NCI-H146 (cell line): ENCODE results near the gene FAM24B.
A peak's percentile ranks its signal among the peaks of the same experiment; 100 is the strongest.
"Not testable (repeated sequence)": the region's sequence is repeated elsewhere in the genome, so short reads cannot be mapped to it uniquely, and the experiment has no call there.

Source experiments
- DNase-seq: peaks from one replicate; lab custom pipeline; 2025; lab: John Stamatoyannopoulos, UW

FAM24B gene, protein sequence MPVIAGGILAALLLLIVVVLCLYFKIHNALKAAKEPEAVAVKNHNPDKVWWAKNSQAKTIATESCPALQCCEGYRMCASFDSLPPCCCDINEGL

DNA sequence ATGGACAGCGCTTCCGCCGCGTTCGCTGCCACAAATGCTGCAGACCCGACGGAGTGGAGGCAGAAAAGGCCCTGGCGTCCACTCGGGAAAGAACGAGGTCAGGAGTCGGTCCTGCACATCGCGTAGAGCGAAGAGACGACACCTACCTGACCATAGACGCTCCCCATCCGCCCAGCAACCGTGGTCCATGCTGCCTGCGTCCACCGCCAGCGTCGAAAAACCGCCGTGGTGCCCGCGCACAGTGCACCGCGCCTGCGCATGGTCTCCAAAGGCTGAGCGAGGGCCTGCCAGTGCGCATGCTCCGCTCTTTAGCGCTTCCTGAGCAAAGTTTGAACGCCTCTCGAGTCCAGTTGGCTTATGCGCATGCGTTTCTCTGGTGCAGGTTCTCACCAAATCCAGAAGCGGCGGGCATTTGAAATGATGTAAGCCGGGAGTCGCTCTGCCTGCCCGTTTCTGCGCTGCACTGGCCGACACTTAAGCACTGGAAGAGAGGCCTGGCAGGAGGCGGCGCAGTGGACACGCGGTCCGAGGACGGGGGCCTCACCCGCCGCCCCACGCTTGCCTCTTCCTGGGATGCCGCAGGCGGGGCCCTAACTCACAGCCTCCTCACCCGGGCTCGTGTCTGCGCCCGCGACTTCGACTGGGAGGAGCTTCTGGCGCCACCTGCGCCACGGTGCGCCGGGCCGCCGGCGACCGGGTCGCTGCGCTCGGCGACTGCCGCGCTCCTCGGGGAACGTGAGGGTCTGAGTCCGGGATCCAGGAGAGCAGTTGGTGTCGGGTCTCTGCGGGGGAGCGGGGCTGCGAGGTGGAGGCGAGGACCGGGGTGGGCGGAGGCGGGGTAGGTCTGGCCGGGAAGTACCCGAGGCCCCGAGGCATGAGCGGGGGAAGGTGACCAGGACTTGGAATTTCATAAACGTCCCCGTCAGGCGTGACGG lies at the start of gene FAM24B:
FAM24B (minus strand) TSS at position 243 of the 935 bp plus-strand sequence. CDS start 29,066 bp downstream, outside the sequence.
- DNase-seq, result peak; percentile 98

DNA sequence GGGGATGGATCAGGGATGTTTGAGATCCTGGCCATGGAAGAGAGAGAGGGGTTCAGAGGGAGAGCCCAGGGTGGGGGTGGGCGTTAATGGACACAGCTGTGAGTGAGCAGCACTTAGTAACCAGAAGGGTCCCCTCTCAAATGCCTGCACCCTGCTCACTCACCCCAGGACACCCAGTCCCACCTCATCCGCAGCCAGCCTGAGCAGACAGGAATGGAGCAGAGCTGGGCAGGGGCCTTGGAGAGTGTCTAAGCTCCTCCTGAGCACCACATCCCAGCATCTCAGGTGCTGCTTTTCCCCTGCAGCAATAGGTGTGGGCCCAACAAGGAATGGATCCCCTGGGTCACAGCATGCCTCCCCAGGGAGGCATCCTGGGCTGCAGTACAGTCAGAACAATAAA lies 36.3 kb upstream of the FAM24B start:
- DNase-seq, result no peak

DNA sequence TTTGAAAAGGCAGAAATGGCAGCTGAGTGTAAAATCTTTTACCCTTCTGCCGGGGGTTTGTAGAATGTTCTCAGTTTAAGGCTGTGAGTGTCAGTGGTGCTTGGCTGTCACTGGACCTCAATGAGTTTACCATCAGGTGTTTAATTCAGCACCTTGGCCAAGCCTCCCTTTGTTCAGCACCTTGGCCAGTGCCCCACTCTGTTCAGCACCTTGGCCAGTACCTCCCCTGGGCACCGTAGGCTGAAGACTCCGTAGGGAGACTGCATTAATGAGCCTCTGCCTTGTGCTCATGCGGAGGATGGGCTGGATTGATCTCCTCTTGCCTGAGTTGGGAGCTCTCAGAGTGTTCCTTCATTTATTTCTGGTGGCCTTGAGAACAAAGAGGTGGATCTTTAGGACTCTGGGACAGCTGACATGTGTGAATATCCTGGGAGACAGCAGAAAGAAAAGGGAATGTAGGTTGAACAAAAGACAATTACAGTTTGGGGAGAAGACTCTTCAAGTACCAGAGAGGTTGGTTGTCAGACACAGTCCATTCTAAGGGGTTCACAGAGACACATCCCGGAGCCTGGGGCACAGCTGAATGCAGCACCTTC lies 32.6 kb upstream of the FAM24B start:
- no peak for DNase-seq

DNA sequence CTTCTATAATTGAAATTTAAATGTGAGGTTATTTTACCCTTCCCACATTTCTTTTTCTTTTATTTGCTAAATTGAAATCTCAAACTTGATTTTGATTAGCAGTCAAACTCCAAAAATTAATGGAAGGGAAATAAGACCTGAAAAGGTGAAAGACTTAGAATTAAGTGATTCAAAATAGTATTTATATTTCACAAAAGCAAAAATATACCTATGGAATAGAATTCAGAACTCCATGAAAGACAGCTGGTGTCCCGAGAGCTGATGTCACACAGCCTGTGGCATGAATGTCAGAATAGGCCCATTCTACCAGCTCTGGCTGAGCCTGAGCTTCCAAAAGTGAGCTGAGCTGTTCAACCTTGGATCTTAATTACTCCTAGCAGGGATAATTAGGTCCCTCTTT lies 30.9 kb upstream of the FAM24B start, which contains the start of gene FAM24A:
FAM24A (plus strand) TSS at position 301 of the 400 bp plus-strand sequence. CDS start 1,025 bp downstream, outside the sequence.
- no peak for DNase-seq

DNA sequence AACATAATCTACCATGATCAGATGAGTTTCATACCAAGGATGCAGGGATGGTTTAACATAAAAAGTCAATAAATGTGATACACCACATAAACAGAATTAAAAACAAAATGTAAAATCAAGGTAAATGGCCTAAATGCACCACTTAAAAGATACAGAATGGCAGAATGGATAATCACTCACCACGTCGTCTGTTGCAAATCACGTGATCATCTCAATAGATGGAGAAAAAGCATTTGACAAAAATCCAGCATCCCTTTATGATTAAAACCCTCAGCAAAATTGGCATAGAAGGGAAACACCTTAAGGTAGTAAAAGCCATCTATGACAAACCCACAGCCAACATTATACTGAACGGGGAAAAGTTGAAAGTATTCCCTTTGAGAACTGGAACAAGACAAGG lies 24.5 kb upstream of the FAM24B start:
- DNase-seq, result not testable (repeated sequence)

DNA sequence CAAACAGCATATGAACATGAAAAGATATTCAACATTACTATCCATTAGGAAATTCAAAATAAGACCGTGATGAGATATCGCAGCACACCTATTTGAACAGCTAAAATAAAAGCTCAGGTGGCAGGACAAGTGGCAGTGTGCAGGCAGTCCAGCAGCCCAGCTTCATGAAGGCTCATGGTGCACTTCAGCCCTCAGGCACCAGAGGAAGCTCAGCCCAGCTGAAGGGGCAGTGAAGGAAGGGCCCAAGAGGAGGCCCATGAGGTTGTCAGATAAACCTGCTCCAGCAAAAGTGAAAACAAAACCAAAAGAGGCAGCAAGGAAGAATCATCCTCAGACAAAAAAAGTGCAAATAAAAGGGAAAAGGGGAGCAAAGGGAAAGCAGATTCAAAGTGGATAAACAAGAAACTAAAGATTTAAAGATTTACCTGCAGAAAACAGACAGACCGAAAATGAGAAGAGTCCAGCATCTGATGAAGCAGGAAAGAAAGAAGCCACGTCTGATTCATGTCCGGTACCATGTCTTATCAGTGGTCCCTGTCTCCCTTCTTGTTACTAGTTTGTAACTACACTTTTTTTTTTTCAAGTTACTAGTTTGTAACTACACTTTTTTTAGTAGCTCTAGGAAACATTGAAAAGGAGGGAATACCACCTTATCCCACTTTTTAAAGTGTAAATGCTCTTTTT lies 15.0 kb upstream of the FAM24B start:
- DNase-seq, result no peak

DNA sequence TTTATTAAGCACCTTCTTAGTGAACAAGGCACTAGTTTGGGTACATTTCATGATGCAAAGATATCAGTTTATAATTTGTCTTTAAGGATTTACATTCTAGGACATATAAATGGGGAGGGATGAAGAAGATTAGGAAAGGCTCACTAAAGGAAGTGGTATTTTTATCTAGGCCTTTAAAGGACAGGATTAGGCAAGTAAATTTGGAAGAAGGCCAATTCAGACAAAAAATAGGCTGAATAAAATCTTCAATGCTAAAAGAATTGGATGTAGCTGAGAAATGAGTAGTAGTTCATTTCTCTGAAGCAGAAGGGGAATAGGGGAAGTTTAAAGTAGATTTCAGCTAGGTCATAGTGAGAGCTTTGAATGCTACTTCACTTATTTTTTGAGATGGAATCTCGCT lies 4.8 kb upstream of the FAM24B start:
- no peak for DNase-seq

DNA sequence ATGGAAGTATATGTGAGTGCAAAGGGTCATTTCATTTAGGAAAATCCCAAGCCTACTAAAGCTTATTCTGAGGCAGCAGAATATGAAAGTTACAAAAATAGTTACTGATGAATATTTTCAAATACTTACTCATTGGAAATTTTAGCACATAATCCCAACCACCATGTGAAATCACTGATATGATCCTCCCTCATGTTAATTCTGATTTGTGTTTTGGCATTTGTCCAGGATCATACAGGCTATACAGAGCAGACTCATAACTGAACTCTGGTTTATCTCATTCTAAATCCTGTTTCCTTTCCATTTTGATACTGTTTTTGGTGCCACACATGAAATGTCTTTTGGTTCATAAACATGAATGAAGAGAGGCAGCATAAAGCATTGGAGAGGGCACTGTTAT lies 3.4 kb upstream of the FAM24B start:
- no peak for DNase-seq

DNA sequence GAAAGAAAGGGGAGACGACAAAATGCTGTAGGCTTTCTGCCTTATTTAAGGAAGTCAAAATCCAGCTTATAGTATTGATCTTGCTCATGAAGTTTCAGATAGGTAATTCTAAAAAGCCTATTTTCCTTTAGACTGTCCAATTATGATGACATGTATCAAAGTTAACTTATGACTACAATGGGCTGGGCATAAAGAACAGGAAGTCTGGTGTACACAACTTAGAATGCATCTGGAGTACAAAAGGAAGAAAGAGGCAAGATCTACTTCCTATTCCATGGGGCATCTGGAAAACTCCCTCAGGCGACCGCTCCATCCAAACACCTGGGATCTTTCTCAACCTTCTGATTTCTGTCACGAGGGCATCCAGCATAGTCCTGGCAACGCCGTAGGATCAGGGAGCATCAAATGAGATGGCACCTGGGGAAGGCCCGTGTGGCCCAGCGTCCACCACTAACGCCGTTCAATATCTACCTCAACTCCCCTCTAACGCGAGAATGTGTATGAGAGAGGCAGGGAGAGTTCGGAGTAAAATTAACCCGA lies 512 bp downstream of the FAM24B start:
- peak; percentile 78 for DNase-seq

DNA sequence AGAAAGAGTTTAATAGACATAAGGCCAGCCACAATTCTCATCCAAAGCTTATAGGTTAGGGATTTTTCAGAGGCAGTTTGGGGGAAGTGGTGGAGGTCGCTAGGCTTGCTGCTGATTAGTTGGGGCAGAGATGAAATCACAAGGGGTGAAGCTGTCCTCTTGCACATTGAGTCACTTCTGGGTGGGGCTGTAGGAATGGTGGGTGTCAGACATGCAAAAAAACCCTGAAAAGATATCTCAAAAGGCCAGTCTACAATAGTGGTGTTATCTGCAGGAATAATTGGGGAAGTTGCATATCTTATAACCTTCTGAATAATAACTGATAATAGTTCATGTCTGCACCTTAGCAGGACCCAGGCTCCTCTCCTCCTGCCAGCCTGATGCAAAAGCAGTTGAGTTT lies 2.1 kb downstream of the FAM24B start:
- no peak for DNase-seq

DNA sequence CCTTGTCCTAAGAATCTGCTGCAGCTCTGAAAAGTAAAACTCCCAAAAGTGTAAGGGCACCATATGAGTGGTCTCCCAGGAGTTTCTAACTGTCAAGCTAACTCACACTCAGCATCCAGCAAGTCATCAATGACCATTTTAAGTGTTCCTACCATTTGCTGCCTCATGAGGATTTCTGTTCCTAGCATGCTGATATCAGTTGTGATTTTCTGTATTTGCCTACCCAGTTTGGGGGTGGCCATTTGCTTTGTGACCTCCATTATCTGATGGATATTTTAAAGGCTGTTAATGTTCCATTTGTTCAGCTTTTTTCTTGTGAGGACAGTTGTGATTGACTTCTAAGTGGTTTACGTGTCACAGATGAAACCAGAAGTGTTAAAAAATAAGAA lies 2.9 kb downstream of the FAM24B start:
- DNase-seq, result no peak

DNA sequence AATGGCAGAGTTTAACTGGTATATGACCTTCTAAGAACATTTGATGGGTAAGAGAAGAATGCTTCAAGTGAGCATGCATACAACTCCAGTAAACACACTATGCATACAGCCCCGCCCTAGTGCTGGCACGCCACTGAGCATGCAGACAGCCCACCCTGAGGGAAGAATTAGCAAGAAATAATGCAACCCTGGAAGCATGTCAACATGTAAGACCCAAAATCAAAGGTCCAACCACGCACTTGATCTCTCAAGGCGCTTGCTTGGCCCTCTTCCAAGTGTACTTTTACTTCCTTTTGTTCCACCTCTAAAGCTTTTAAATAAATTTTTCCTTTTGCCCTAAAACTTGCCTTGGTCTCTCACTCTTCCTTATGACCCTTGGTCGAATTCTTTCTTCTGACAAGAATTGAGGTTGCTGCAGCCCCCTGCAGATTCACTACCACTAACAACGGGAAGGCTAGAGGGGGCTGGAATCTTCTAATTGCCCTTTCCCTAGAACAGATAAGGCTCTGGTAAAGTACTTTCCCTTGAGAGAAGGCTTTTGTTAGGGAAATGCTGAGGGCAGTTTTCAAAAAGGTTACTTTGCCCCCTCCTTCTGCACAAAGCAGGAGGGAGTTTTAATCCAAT lies 3.4 kb downstream of the FAM24B start:
- DNase-seq, result no peak

DNA sequence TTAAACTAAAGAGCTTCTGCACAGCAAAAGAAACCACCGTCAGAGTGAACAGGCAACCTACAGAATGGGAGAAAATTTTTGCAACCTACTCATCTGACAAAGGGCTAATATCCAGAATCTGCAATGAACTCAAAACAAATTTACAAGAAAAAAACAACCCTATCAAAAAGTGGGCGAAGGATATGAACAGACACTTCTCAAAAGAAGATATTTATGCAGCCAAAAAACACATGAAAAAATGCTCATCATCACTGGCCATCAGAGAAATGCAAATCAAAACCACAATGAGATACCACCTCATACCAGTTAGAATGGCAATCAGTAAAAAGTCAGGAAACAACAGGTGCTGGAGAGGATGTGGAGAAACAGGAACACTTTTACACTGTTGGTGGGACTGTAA lies 7.4 kb downstream of the FAM24B start:
- not testable (repeated sequence) for DNase-seq

DNA sequence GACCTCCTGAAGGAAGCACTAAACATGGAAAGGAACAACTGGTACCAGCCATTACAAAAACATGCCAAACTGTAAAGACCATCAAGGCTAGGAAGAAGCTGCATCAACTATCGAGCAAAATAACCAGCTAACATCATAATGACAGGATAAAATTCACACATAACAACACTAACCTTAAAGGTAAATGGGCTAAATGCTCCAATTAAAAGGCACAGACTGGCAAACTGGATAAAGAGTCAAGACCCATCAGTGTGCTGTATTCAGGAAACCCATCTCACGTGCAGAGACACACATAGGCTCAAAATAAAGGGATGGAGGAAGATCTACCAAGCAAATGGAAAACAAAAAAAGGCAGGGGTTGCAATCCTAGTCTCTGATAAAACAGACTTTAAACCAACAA lies 10.6 kb downstream of the FAM24B start:
- DNase-seq, result not testable (repeated sequence)

DNA sequence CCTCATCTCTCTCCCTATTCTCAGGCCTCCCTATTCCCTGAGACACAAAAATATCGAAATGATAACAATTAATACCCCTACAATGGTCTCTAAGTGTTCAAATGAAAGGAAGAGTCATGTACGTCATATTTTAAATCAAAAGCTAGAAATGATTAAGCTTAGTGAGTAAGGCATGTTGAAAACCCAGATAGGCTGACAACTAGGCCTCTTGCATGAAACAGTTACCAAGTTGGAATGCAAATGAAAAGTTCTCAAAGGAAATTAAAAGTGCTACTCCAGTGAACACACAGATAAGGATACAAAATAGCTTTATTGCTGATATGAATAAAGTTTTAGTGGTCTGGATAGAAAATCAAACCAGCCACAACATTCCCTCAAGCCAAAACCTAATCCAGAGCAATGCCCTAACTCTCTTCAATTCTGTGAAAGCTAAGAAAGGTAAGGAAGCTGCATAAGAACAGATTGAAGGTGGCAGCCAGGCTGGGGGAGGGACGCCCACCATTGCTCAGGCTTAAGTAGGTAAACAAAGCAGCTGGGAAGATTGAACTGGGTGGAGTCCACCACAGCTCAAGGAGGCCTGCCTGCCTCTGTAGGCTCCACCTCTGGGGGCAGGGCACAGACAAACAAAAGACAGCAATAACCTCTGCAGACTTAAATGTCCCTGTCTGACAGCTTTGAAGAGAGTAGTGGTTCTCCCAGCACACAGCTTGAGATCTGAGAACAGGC lies 12.5 kb downstream of the FAM24B start:
- DNase-seq, result not testable (repeated sequence)

DNA sequence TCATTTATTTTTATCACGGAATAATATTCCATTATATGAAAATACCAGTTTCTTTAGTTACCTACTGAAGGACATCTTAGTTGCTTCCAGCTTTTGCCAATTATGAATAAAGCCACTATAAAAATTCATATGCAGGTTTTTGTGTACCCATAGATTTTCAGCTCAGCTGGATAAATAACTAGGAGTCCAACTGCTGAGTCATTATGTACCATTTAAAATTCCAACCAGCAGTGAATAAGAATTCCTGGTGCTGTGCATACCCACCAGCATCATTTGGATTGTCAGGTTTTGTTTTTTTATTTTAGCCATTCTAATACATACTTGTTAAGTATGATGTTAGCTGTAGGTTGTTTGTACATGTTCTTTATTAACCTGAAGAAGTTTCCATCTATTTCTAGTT lies 14.5 kb downstream of the FAM24B start:
- no peak for DNase-seq

DNA sequence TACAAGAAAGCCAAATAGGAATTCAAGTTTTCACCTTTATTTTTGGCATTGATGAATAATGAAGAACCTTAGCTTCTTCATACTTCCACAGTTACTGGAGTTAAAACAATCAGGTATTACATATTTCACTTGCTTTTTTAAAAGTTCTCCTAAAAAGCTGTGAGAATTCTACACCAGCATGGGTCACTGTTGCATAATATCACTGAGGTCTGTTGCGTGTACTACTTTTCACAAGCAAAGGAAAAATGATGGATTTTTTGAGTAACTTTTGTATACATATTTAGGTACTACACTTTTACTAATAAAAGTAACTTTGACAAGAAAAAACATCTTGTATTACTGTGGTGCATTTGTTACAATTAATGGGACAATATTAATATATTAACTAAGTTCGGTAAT lies 15.2 kb downstream of the FAM24B start:
- no peak for DNase-seq

DNA sequence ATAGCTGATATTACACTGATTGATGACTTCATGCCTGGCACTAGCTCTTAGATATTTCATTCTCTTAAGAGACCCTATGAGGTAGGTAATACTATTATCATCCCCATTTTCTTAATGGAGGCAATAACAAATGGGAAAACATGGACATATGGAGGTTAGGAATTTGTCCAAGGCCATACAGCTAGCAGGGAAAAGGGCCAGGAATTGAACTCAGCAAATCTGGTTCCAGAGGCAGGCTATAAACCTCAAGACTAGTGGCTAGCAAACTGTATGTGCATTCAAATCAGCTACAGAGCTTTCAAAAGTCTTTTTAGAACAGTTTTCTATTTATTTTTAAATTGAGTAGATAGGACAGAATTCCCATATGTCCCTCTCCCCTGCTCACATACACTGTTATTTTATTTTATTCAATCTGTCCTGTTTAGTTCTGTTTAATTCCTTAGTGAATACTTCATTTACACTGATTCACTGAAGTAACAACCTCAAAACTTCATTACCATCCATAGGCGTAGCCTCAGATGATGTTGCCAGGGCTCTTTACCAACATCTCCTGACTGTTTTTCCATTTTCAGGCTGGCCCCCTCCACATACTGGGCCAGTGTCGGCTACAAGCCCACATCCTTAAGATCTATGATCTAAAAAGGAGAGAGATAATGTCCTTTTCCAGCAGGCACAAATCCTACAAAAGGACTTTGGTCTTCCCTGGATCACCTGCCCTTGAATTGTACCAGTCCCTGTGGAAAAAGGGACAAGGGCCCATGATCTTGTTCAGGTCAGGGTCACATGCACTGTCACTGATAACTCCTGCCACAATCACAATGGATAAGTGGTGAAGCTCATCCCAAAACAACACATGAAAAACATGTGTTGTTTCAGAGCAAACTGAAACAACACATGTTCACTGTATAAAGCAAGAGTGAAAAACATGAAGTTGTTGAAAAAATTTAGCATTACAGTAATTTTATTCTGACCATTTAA lies 15.9 kb downstream of the FAM24B start:
- DNase-seq, result no peak

DNA sequence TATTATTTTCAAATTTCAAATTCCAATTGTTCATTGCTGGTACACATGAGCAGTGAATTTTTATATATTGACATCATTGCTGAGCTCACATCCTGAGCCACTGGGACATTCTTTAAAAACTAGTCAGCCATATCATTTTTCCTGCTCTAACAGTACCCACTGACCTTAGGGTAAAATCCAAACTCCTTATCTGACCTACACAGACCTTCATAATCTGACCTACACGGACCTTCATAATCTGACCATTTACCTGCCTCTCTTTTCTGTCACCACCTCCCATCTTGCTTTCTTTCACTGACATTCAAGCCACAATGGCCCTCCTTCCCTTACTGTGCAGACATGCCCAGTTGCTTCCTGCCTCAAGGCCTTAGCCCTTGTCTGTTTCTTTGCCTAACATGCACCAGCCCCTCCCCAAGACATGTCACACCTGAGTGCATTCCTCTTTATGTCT lies 17.6 kb downstream of the FAM24B start:
- no peak for DNase-seq

DNA sequence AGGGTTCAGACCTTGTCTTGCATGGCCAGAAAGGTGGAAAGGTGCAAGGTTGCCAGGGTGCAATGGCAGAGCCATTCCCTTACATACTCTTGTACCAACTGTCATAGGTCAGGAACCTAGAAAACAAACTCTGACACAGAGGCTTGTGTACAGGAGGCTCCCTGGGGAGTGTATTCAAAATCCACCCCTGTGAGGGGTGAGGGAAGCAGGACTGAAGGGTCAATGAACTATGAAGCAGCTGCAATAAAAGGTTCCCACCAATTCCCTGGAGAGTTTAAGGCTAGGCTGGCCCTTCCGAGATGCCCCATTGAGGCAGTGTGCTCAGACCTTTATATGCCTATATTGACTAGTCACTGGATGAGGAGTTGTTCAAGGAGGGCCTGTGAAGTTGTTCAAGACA lies 19.9 kb downstream of the FAM24B start:
- DNase-seq, result no peak
